Smooth muscle cell (in vitro differentiated cells): ENCODE results near the gene FAXC. TPM values are rescaled to one million over a fixed set of nuclear protein-coding genes. Genes with fewer than 3 reads are reported as not detected.

Experiments used
- DNase-seq: peaks from one replicate; lab custom pipeline; 2025; ENCODE audit not compliant: unreplicated experiment; lab: John Stamatoyannopoulos, UW
- H2AFZ ChIP-seq: fragments of 200-600 bp; sonication (generic); 2 replicates; pipeline ENCODE4 v1.6.0; 2016; ENCODE audit warnings: antibody characterized with exemption, low read depth, mild to moderate bottlenecking
- H3F3A ChIP-seq: fragments of 200-600 bp; sonication (generic); 2 replicates; pipeline ENCODE4 v1.6.0; 2017; ENCODE audit warnings: antibody characterized with exemption, low read depth
- H3K27ac ChIP-seq: fragments of 200-600 bp; sonication (generic); 2 replicates; pipeline ENCODE4 v1.5.1; 2016; ENCODE audit warnings: low read depth, mild to moderate bottlenecking
- H3K27me3 ChIP-seq: fragments of 200-600 bp; sonication (generic); 2 replicates; pipeline ENCODE4 v1.6.1; 2016; ENCODE audit warnings: low read depth, mild to moderate bottlenecking
- H3K36me3 ChIP-seq: fragments of 200-600 bp; sonication (generic); 2 replicates; pipeline ENCODE4 v1.5.1; 2016; ENCODE audit warnings: low read depth
- H3K4me1 ChIP-seq: fragments of 200-600 bp; sonication (generic); 2 replicates; pipeline ENCODE4 v1.5.1; 2016; ENCODE audit warnings: low read depth
- H3K4me2 ChIP-seq: fragments of 200-600 bp; sonication (generic); 2 replicates; pipeline ENCODE4 v1.6.0; 2016; ENCODE audit warnings: mild to moderate bottlenecking
- H3K4me3 ChIP-seq: fragments of 200-600 bp; sonication (generic); 2 replicates; pipeline ENCODE4 v1.5.1; 2016; ENCODE audit warnings: mild to moderate bottlenecking
- H3K79me2 ChIP-seq: fragments of 200-600 bp; sonication (generic); 2 replicates; pipeline ENCODE4 v1.6.0; 2016; ENCODE audit warnings: low read depth, mild to moderate bottlenecking
- H3K9ac ChIP-seq: fragments of 200-600 bp; sonication (generic); 2 replicates; pipeline ENCODE4 v1.6.0; 2016; ENCODE audit warnings: low read depth
- H3K9me3 ChIP-seq: fragments of 200-600 bp; sonication (generic); replicated peaks from 2 replicates; pipeline ENCODE4 v1.5.1; 2016; ENCODE audit warnings: low read depth
- H4K20me1 ChIP-seq: fragments of 200-600 bp; sonication (generic); 2 replicates; pipeline ENCODE4 v1.6.0; 2016; ENCODE audit warnings: low read depth
- WGBS: methylation state at CpG from one replicate; pipeline ENCODE4 v1.1.7; 2016; ENCODE audit warnings: low lambda C conversion rate; 5-methylcytosine and 5-hydroxymethylcytosine counted together
- polyA plus RNA-seq: library from polyadenylated mRNA; unstranded; fragments of >200 nt; fragmentation: Nextera tagmentation; extraction: Ambion mirVana; gene quantifications from 2 replicates; pipeline ENCODE4 v1.2.1, GENCODE V29; 2016
- total RNA-seq: library from RNA; depleted of rRNA; stranded (reverse); fragments of >200 nt; gene quantifications from 2 replicates; pipeline ENCODE4 v1.2.3, GENCODE V29; 2014
- TF ChIP-seq, protein P1 (sequence below): fragments of 200-600 bp; sonication (generic); IDR thresholded peaks from 2 replicates; pipeline ENCODE4 v1.5.1; 2017; ENCODE audit warnings: borderline replicate concordance, mild to moderate bottlenecking, antibody characterized with exemption; ENCODE audit not compliant: insufficient read depth, poor library complexity, severe bottlenecking

Gene FAXC
- total and polyA plus RNA-seq, 2 experiments from 2014 or later, result 1.6 to 6.8 TPM

GRCh38 chr6:99359800-99360199 is 10.3 kb upstream of the FAXC start:
- Histone ChIP-seq H3K4me1 (no peaks in the 10 kb centered on the region), H3K4me2 (no peak overlapping the region), H3K27me3 (peaks cover 23% of the 10 kb centered on the region), H3F3A (no peaks in the 10 kb centered on the region), H3K27ac (no peak overlapping the region), H2AFZ (no peak overlapping the region), H3K36me3 (no peaks in the 10 kb centered on the region), H3K9me3 (no peaks in the 10 kb centered on the region), H3K9ac (no peak overlapping the region), H3K4me3 (no peak overlapping the region), H3K79me2 (no peaks in the 10 kb centered on the region), H4K20me1 (no peaks in the 10 kb centered on the region)
- no peak for DNase-seq
- TF ChIP-seq, protein P1, sequence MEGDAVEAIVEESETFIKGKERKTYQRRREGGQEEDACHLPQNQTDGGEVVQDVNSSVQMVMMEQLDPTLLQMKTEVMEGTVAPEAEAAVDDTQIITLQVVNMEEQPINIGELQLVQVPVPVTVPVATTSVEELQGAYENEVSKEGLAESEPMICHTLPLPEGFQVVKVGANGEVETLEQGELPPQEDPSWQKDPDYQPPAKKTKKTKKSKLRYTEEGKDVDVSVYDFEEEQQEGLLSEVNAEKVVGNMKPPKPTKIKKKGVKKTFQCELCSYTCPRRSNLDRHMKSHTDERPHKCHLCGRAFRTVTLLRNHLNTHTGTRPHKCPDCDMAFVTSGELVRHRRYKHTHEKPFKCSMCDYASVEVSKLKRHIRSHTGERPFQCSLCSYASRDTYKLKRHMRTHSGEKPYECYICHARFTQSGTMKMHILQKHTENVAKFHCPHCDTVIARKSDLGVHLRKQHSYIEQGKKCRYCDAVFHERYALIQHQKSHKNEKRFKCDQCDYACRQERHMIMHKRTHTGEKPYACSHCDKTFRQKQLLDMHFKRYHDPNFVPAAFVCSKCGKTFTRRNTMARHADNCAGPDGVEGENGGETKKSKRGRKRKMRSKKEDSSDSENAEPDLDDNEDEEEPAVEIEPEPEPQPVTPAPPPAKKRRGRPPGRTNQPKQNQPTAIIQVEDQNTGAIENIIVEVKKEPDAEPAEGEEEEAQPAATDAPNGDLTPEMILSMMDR, result no peak
- 86% methylated on average over 1 of the region's 1 CpG for WGBS

- Histone ChIP-seq H3K4me1 (no peaks in the 10 kb centered on the region), H3K79me2 (no peaks in the 10 kb centered on the region), H2AFZ (no peak overlapping the region), H4K20me1 (no peaks in the 10 kb centered on the region), H3K36me3 (no peaks in the 10 kb centered on the region), H3K27ac (no peak overlapping the region), H3K27me3 (peaks cover 23% of the 10 kb centered on the region), H3F3A (no peaks in the 10 kb centered on the region), H3K4me3 (no peak overlapping the region), H3K9me3 (no peaks in the 10 kb centered on the region), H3K4me2 (no peak overlapping the region), H3K9ac (no peak overlapping the region)
- DNase-seq, result no peak
- 90% methylated on average over 1 of the region's 1 CpG for WGBS
- TF ChIP-seq, protein P1, result no peak
Measured at GRCh38 chr6:99356641-99357040, 7.2 kb upstream of the FAXC start.

DNA sequence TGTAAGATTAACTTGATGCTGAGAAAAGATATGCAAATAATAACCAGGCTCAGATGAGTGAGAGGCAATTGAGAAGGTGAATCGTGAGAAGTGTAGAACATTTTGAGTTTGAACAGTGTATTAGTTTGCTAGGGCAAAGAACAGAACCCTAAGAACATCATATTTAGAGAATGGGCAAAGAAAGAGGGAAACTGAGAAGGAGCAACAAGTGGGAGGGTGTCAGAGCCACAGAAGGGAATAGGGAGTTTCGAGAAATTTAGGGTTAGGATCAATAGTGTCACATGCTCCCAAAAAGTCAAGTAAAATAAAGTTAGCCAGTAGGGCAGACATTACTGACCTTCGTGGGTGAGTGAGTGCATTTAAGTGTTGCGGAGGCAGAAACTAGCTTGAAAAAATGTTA is 5.5 kb upstream of the FAXC start:
- no peak overlapping the region for H2AFZ ChIP-seq
- TF ChIP-seq, protein P1, result no peak
- H3K27ac ChIP-seq, result no peak overlapping the region
- no peaks in the 10 kb centered on the region for H3K36me3 ChIP-seq
- 71% methylated on average over 4 of the region's 4 CpGs for WGBS
- no peak overlapping the region for H3K4me2 ChIP-seq
- H3K9me3 ChIP-seq, result no peaks in the 10 kb centered on the region
- H4K20me1 ChIP-seq, result no peaks in the 10 kb centered on the region
- no peaks in the 10 kb centered on the region for H3K79me2 ChIP-seq
- peaks cover 23% of the 10 kb centered on the region for H3K27me3 ChIP-seq
- no peak overlapping the region for H3K4me3 ChIP-seq
- H3F3A ChIP-seq, result no peaks in the 10 kb centered on the region
- DNase-seq, result no peak
- peaks cover 3% of the 10 kb centered on the region for H3K4me1 ChIP-seq
- H3K9ac ChIP-seq, result no peak overlapping the region

DNA sequence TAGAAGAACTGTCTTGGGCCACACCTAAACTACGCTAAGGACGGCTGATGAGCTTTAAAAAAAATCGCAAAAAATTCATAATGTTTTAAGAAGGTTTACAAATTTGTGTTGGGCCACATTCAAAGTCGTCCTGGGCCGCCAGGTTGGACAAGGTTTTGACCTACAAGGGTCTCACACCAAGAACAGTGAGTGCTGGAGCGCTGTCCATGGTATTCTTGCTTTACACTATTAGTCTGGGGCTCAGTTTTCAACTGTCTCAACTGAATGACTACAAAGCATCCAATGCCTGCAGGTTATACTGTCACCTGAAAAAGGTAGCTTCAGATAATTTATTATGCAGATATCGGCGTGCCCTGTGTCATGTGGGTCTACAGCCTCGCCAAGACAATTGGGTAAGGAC is 3.7 kb upstream of the FAXC start:
- Histone ChIP-seq H2AFZ (no peak overlapping the region), H3K4me1 (peaks cover 13% of the 10 kb centered on the region), H3K4me2 (no peak overlapping the region), H3K27me3 (peaks cover 22% of the 10 kb centered on the region), H3K9me3 (no peaks in the 10 kb centered on the region), H3K9ac (no peak overlapping the region), H3K27ac (no peak overlapping the region), H3K4me3 (no peak overlapping the region), H3F3A (no peaks in the 10 kb centered on the region), H3K79me2 (no peaks in the 10 kb centered on the region), H3K36me3 (no peaks in the 10 kb centered on the region), H4K20me1 (no peaks in the 10 kb centered on the region)
- WGBS, result 78% methylated on average over 9 of the region's 9 CpGs
- DNase-seq, result no peak
- TF ChIP-seq, protein P1, result no peak
